ENCODE measurements around the gene CCDC88B.

GRCh38 chr11:64304316-64305072, 35.5 kb upstream of the CCDC88B start:
- TF ChIP-seq EZH2phosphoT487 (conservative IDR thresholded peaks at IDR 0.05; ENCODE audit: low read length): no peak
- TF ChIP-seq, protein P1, sequence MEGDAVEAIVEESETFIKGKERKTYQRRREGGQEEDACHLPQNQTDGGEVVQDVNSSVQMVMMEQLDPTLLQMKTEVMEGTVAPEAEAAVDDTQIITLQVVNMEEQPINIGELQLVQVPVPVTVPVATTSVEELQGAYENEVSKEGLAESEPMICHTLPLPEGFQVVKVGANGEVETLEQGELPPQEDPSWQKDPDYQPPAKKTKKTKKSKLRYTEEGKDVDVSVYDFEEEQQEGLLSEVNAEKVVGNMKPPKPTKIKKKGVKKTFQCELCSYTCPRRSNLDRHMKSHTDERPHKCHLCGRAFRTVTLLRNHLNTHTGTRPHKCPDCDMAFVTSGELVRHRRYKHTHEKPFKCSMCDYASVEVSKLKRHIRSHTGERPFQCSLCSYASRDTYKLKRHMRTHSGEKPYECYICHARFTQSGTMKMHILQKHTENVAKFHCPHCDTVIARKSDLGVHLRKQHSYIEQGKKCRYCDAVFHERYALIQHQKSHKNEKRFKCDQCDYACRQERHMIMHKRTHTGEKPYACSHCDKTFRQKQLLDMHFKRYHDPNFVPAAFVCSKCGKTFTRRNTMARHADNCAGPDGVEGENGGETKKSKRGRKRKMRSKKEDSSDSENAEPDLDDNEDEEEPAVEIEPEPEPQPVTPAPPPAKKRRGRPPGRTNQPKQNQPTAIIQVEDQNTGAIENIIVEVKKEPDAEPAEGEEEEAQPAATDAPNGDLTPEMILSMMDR (IDR thresholded peaks at IDR 0.05; ENCODE audit: insufficient read depth, low read length, poor library complexity, severe bottlenecking): peak; percentile 100

Measured in SU-DHL-6 (cell line).